Measurements from ENCODE around the gene SOS2. TPM values are rescaled to one million over a fixed set of nuclear protein-coding genes. Genes with fewer than 3 reads are reported as not detected.

Gene SOS2
- total RNA-seq, 1 experiment from 2014 or later = 13.9 TPM

DNA sequence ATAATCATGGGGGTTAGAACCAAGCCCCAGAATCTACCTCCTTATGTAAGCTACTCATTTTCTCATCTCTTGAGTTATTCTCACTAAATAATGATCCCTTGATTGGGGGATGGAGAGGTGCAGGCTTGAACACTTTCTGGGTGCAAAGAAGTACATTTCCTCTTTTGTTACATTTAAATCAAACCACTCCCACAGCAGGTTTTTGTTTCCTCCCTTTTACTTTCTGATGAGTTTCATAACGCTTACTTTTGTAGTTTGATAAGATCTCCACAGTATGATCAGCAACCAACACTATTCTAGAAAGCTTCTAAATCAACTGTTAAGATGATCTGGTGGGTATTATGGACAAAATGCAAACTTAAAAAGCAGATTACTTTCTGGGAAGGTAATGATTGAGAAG is 135.5 kb downstream of the SOS2 start:
- Histone ChIP-seq H3K4me1 (peaks cover 5% of the 10 kb centered on the region), H3K36me3 (ENCODE audit: control insufficient read depth, insufficient read depth, low read length) (no peaks in the 10 kb centered on the region), H3K4me3 (ENCODE audit: low read depth, low read length) (no peak overlapping the region), H3K27me3 (replicated peaks; ENCODE audit: control insufficient read depth, insufficient read depth, low read length) (no peaks in the 10 kb centered on the region), H3K9me3 (no peaks in the 10 kb centered on the region)
- Mint-ChIP-seq H3K27ac (ENCODE audit: unreplicated experiment) (no peak overlapping the region), H3K27me3 (ENCODE audit: insufficient read depth, unreplicated experiment) (no peaks in the 10 kb centered on the region), H3K4me1 (ENCODE audit: low read depth, unreplicated experiment) (no peaks in the 10 kb centered on the region), H3K4me3 (ENCODE audit: unreplicated experiment) (no peak overlapping the region), H3K9me3 (ENCODE audit: unreplicated experiment) (no peaks in the 10 kb centered on the region), H3K36me3 (ENCODE audit: insufficient read depth, unreplicated experiment) (no peaks in the 10 kb centered on the region)
- intact Hi-C loops (cut with micrococcal nuclease; ENCODE audit: unreplicated experiment) = no loop called here
- no TSS peak for BruUV-seq (replicated peaks)
- ChIA-PET POLR2A (no interaction called here), CTCF (no interaction called here)
- TF ChIP-seq, protein P1, sequence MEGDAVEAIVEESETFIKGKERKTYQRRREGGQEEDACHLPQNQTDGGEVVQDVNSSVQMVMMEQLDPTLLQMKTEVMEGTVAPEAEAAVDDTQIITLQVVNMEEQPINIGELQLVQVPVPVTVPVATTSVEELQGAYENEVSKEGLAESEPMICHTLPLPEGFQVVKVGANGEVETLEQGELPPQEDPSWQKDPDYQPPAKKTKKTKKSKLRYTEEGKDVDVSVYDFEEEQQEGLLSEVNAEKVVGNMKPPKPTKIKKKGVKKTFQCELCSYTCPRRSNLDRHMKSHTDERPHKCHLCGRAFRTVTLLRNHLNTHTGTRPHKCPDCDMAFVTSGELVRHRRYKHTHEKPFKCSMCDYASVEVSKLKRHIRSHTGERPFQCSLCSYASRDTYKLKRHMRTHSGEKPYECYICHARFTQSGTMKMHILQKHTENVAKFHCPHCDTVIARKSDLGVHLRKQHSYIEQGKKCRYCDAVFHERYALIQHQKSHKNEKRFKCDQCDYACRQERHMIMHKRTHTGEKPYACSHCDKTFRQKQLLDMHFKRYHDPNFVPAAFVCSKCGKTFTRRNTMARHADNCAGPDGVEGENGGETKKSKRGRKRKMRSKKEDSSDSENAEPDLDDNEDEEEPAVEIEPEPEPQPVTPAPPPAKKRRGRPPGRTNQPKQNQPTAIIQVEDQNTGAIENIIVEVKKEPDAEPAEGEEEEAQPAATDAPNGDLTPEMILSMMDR (IDR thresholded peaks at IDR 0.05; ENCODE audit: insufficient read depth in 1 of 2, low read depth in 1 of 2, low read length in 1 of 2, severe bottlenecking in 1 of 2, unreplicated experiment in 1 of 2) = no peak
- DNase-seq = no peak

DNA sequence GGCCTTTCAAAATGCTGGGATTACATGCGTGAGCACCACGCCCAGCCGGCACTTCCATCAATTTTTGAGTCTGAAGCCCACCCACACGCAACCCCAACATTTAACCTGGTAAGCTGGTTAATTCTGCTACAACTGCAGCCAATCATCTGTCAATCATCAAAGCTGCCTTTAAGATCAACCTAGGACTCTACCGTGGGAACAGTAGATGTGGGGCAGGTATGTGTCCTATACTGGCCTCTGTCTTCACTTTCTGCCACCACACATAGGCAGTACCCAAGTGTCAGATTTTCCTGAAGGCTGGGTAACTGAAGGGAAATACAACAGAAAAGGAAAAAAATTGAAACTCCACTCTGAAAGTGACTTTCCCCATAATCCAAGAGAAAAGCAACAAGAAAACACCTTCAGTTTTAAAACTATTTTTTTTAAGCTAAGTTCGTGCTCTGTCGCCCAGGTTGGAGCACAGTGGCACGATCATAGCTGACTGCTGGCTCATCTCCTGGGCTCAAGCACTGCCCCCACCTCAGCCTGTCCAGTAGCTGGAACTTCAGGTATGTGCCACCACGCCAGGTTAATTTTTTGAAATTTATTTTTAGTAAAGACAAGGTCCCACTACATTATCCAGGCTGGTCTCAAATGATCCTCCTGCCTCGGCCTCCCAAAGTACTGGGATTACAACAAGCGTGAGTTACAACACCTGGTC is 137.2 kb downstream of the SOS2 start:
- no peaks in the 10 kb centered on the region for H3K27me3 Mint-ChIP-seq (ENCODE audit: insufficient read depth, unreplicated experiment)
- Histone ChIP-seq H3K4me3 (ENCODE audit: low read depth, low read length) (no peak overlapping the region), H3K36me3 (ENCODE audit: control insufficient read depth, insufficient read depth, low read length) (no peaks in the 10 kb centered on the region), H3K4me1 (no peaks in the 10 kb centered on the region), H3K9me3 (no peaks in the 10 kb centered on the region), H3K27me3 (replicated peaks; ENCODE audit: control insufficient read depth, insufficient read depth, low read length) (no peaks in the 10 kb centered on the region)
- H3K9me3 Mint-ChIP-seq (ENCODE audit: unreplicated experiment) = no peaks in the 10 kb centered on the region
- no peaks in the 10 kb centered on the region for H3K4me1 Mint-ChIP-seq (ENCODE audit: low read depth, unreplicated experiment)
- ChIA-PET CTCF (interaction anchor here (1.2 kb wide), 1 partner anchor 201 kb away, joined by 8 read pairs; the partner anchor contains the start of gene ARF6), POLR2A (no interaction called here)
- no peak overlapping the region for H3K27ac Mint-ChIP-seq (ENCODE audit: unreplicated experiment)
- TF ChIP-seq, protein P1 (IDR thresholded peaks at IDR 0.05; ENCODE audit: insufficient read depth in 1 of 2, low read depth in 1 of 2, low read length in 1 of 2, severe bottlenecking in 1 of 2, unreplicated experiment in 1 of 2) = no peak
- intact Hi-C loops (cut with micrococcal nuclease; ENCODE audit: unreplicated experiment) = no loop called here
- DNase-seq = no peak
- no peaks in the 10 kb centered on the region for H3K36me3 Mint-ChIP-seq (ENCODE audit: insufficient read depth, unreplicated experiment)
- no peak overlapping the region for H3K4me3 Mint-ChIP-seq (ENCODE audit: unreplicated experiment)
- BruUV-seq (replicated peaks) = no TSS peak

DNA sequence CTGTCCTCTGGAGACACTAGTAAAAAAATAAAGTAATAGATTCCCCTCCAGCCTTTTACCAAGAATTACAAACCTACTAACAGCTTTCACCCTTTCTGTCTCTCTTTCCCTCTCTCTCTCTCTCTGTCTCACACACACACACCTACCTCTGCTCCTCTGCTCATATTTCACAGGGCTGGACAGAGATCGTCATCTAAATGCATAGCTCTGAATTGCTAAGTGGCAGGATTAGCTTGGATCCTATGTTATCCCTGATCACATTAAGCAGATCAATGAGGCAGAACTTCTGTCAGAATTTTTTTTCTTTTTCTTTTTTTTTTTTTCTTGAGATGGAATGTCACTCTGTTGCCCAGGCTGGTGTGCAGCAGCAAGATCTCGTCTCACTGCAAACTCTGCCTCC is 137.9 kb downstream of the SOS2 start:
- TF ChIP-seq, protein P1 (IDR thresholded peaks at IDR 0.05; ENCODE audit: insufficient read depth in 1 of 2, low read depth in 1 of 2, low read length in 1 of 2, severe bottlenecking in 1 of 2, unreplicated experiment in 1 of 2) = no peak
- CTCF ChIA-PET = interaction anchor here (1.2 kb wide), 1 partner anchor 201 kb away, joined by 8 read pairs; the partner anchor contains the start of gene ARF6
- no peak for DNase-seq

More for the DNA sequence above, 137.9 kb downstream of the SOS2 start:
- H3K36me3 ChIP-seq (ENCODE audit: control insufficient read depth, insufficient read depth, low read length) = no peaks in the 10 kb centered on the region
- Mint-ChIP-seq H3K4me3 (ENCODE audit: unreplicated experiment) (no peak overlapping the region), H3K27me3 (ENCODE audit: insufficient read depth, unreplicated experiment) (no peaks in the 10 kb centered on the region), H3K9me3 (ENCODE audit: unreplicated experiment) (no peaks in the 10 kb centered on the region), H3K4me1 (ENCODE audit: low read depth, unreplicated experiment) (no peaks in the 10 kb centered on the region), H3K27ac (ENCODE audit: unreplicated experiment) (no peak overlapping the region), H3K36me3 (ENCODE audit: insufficient read depth, unreplicated experiment) (no peaks in the 10 kb centered on the region)
- POLR2A ChIA-PET = no interaction called here
- no peaks in the 10 kb centered on the region for H3K27me3 ChIP-seq (replicated peaks; ENCODE audit: control insufficient read depth, insufficient read depth, low read length)
- H3K4me1 ChIP-seq = no peaks in the 10 kb centered on the region
- BruUV-seq (replicated peaks) = no TSS peak
- no peak overlapping the region for H3K4me3 ChIP-seq (ENCODE audit: low read depth, low read length)
- no peaks in the 10 kb centered on the region for H3K9me3 ChIP-seq
- intact Hi-C loops (cut with micrococcal nuclease; ENCODE audit: unreplicated experiment) = no loop called here

All from Caco-2 (cell line).